CD4-positive, CD25-positive, alpha-beta regulatory T cell (primary cell): ENCODE results near the gene BRD7. TPM values are rescaled to one million over a fixed set of nuclear protein-coding genes. Genes with fewer than 3 reads are reported as not detected.

Experiments used
- ATAC-seq, 2 donors: fragments of 150-1000 bp; cut with Tn5 transposase; one replicate each; pipeline ENCODE4 v1.10.0; 2021; ENCODE audit warnings: low read depth in 2 of 2, moderate number of reproducible peaks in 2 of 2, moderate library complexity in 1 of 2
- DNase-seq, 3 donors: peaks; one replicate each; pipeline versions ENCODE4 v3.0.0 to v3.0.0-alpha.2; 2012 to 2022; ENCODE audit warnings: mixed read lengths in 1 of 3
- H3K27ac ChIP-seq: one replicate; pipeline ENCODE4 v1.7.0; 2013; ENCODE audit warnings: mild to moderate bottlenecking, low read length; ENCODE audit not compliant: insufficient read depth, poor library complexity, severe bottlenecking
- H3K27me3 ChIP-seq: one replicate; pipeline ENCODE4 v1.7.0; 2013; ENCODE audit warnings: low read length; ENCODE audit not compliant: control insufficient read depth, insufficient read depth
- H3K36me3 ChIP-seq: one replicate; pipeline ENCODE4 v1.7.0; 2013; ENCODE audit warnings: mild to moderate bottlenecking, low read length, moderate library complexity; ENCODE audit not compliant: control insufficient read depth, insufficient read depth
- H3K4me1 ChIP-seq: 2 replicates; pipeline ENCODE4 v1.7.0; 2013; ENCODE audit warnings: mild to moderate bottlenecking, low read length; ENCODE audit not compliant: insufficient read depth, control insufficient read depth, poor library complexity, severe bottlenecking
- H3K4me3 ChIP-seq: one replicate; pipeline ENCODE4 v1.7.0; 2013; ENCODE audit warnings: low read depth, mild to moderate bottlenecking, low read length, moderate library complexity
- H3K9me3 ChIP-seq, 2 experiments: 1 replicate in 1 of 2; 2 replicates in 1 of 2; pipeline ENCODE4 v1.7.0; 2013; ENCODE audit warnings: low read length in 2 of 2, mild to moderate bottlenecking in 1 of 2, moderate library complexity in 1 of 2; ENCODE audit not compliant: control insufficient read depth in 2 of 2
- H3K27ac Mint-ChIP-seq, 3 donors: one replicate each; pipeline ENCODE4 v1.8.0; 2020 to 2022; ENCODE audit warnings: mild to moderate bottlenecking in 3 of 3, mixed read lengths in 3 of 3, moderate library complexity in 2 of 3
- H3K27me3 Mint-ChIP-seq: one replicate; pipeline ENCODE4 v1.8.0; 2022; ENCODE audit warnings: mild to moderate bottlenecking, mixed read lengths
- H3K36me3 Mint-ChIP-seq: one replicate; pipeline ENCODE4 v1.8.0; 2020; ENCODE audit warnings: mixed read lengths
- H3K4me1 Mint-ChIP-seq, 4 donors: one replicate each; pipeline ENCODE4 v1.8.0; 2020 to 2022; ENCODE audit warnings: mixed read lengths in 4 of 4, mild to moderate bottlenecking in 1 of 4
- H3K4me3 Mint-ChIP-seq, 4 donors: one replicate each; pipeline ENCODE4 v1.8.0; 2020 to 2022; ENCODE audit warnings: mild to moderate bottlenecking in 4 of 4, mixed read lengths in 4 of 4, moderate library complexity in 3 of 4
- H3K9me3 Mint-ChIP-seq, 7 donors: one replicate each; pipeline ENCODE4 v1.8.0; 2020 to 2022; ENCODE audit warnings: mixed read lengths in 7 of 7, mild to moderate bottlenecking in 3 of 7, moderate library complexity in 2 of 7
- polyA plus RNA-seq, 4 donors: library from polyadenylated mRNA; unstranded; fragments of 300-500 nt; fragmentation: Illumina TruSeq; gene quantifications; one replicate each; pipeline ENCODE4 v1.2.3, GENCODE V29; 2021
- total RNA-seq: library from RNA; stranded (reverse); gene quantifications from one replicate; pipeline ENCODE4 v1.2.3, GENCODE V29; 2022

Gene BRD7
- total and polyA plus RNA-seq, 5 donors from 2014 or later, result 23.3 to 88.6 (median 37.4) TPM

DNA sequence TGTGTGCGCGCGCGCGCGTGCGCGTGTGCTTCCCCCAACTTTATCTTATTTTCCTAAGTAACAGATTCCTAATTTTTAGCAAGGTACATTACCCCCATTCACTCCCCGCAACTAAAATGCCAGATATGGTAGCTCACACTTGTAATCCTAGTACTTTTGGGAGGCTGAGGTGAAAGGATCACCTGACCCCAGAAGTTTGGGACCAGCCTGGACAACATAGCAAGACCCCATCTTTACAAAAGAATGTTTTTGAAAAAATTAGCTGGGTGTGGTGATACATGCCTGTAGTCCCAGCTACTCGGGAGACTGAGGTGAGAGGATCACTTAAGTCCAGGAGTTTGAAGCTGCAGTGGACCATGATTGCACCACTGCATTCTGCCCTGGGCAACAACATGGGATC, 5.1 kb downstream of the BRD7 start:
- Histone ChIP-seq H3K9me3 (no peaks in the 10 kb centered on the region), H3K4me1 (peaks cover 43% of the 10 kb centered on the region), H3K4me3 (no peak overlapping the region), H3K27me3 (no peaks in the 10 kb centered on the region), H3K27ac (no peak overlapping the region), H3K36me3 (peaks cover 59% of the 10 kb centered on the region)
- no peak for DNase-seq
- peaks cover 33% of the 10 kb centered on the region for H3K36me3 Mint-ChIP-seq
- H3K4me3 Mint-ChIP-seq, result peak overlapping the region in 1 of 4 donors; percentile 96
- no peaks in the 10 kb centered on the region for H3K27me3 Mint-ChIP-seq
- peaks cover 53 to 88% (median 58%) of the 10 kb centered on the region in 4 donors for H3K4me1 Mint-ChIP-seq
- no peaks in the 10 kb centered on the region for H3K9me3 Mint-ChIP-seq
- H3K27ac Mint-ChIP-seq, result peak overlapping the region in 2 of 3 donors; percentile 59 to 62
- no peak for ATAC-seq

DNA sequence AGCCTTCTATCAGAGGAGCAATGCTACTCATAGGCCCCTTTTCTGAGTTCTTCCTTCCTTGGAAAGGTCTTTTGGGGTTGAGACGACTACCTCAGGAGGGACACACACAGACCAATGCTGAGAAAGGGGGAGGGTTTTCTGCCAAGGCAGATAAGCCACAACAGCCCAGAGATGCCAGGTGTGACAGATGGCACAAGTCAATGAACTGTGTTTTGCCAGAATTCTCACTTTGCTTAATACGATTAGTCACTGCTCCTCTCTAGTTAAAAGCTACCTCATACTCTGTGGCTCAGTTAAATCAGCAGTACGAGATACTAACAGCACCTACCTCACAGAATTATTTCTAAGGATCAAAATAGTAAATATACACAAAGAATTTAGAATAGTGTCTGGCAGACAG, 8.0 kb downstream of the BRD7 start:
- Mint-ChIP-seq H3K36me3 (peaks cover 35% of the 10 kb centered on the region), H3K9me3 (no peaks in the 10 kb centered on the region), H3K4me1 (peaks cover 43 to 75% (median 55%) of the 10 kb centered on the region in 4 donors), H3K4me3 (no peak overlapping the region), H3K27me3 (no peaks in the 10 kb centered on the region), H3K27ac (peak overlapping the region in 2 of 3 donors; percentile 57 to 78)
- Histone ChIP-seq H3K27ac (no peak overlapping the region), H3K4me3 (no peak overlapping the region), H3K27me3 (no peaks in the 10 kb centered on the region), H3K36me3 (peaks cover 70% of the 10 kb centered on the region), H3K4me1 (peaks cover 19% of the 10 kb centered on the region), H3K9me3 (no peaks in the 10 kb centered on the region)
- no peak for ATAC-seq
- DNase-seq, result no peak

DNA sequence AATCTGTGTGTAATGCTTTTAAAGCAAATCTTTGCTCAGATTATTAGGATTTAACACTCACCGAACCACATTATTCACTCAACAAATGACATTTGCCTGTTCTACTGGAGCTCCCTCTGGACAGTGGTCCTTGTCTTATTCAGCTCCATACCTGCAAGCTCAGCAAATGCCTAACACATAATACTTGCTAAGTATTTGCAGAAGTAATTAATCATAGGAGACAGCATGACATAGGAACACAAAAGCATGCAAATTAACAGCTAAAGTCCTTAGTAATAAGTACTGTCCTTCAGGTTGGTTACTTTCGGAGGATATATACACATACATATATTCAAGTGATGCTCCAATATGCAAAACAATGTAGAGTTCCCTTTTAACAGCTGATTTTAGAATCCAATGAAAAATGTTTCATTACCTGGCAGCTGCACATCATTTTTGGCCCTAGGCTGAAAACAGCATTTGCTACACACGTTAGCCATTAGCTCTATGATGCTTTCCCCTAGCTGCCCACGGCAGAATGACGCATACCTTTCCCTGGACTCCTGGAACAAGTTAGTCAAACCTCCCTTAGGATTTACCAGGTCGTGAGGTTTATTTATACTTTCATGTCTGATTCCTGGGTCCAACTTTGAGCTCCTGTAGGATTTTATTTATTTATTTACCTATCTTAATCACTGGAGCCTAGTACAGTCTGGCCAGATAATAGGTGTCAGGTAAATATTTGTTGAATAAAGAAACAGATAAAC, 8.6 kb downstream of the BRD7 start:
- peaks cover 40 to 70% (median 52%) of the 10 kb centered on the region in 4 donors for H3K4me1 Mint-ChIP-seq
- peaks cover 31% of the 10 kb centered on the region for H3K36me3 Mint-ChIP-seq
- peak overlapping the region; percentile 57 to 78 (median 66) for H3K27ac Mint-ChIP-seq
- H3K9me3 Mint-ChIP-seq, result no peaks in the 10 kb centered on the region
- Histone ChIP-seq H3K4me3 (no peak overlapping the region), H3K36me3 (peaks cover 66% of the 10 kb centered on the region), H3K27ac (no peak overlapping the region), H3K27me3 (no peaks in the 10 kb centered on the region), H3K4me1 (peaks cover 16% of the 10 kb centered on the region), H3K9me3 (no peaks in the 10 kb centered on the region)
- DNase-seq, result no peak
- peak overlapping the region in 1 of 4 donors; percentile 26 for H3K4me3 Mint-ChIP-seq
- H3K27me3 Mint-ChIP-seq, result no peaks in the 10 kb centered on the region
- ATAC-seq, result no peak

DNA sequence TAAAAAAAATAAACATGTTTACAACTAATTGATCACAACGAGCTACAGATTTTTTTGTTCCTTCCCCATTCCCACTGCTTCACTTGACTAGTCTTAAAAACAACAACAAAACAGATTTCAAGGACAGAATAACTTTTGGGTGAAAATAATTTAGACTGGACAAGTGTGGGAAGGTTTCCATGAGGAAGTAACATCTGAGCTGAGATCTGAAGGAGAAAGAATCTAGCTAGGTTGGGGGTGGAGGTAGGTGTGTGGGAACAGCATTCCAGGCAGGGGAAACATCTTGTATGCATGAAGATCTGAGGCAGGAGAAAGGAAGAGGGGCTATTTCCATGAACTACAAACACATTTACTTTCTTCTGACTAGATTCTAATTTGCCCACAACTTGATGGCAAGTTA, 9.2 kb downstream of the BRD7 start:
- Mint-ChIP-seq H3K4me1 (peaks cover 40 to 68% (median 54%) of the 10 kb centered on the region in 4 donors), H3K27me3 (no peaks in the 10 kb centered on the region), H3K36me3 (peaks cover 36% of the 10 kb centered on the region), H3K4me3 (peak overlapping the region in 2 of 4 donors; percentile 10 to 26), H3K27ac (peak overlapping the region; percentile 57 to 78 (median 66)), H3K9me3 (no peaks in the 10 kb centered on the region)
- no peak for DNase-seq
- no peaks in the 10 kb centered on the region for H3K27me3 ChIP-seq
- ATAC-seq, result no peak
- no peak overlapping the region for H3K27ac ChIP-seq
- H3K36me3 ChIP-seq, result peaks cover 60% of the 10 kb centered on the region
- no peaks in the 10 kb centered on the region for H3K9me3 ChIP-seq
- peaks cover 16% of the 10 kb centered on the region for H3K4me1 ChIP-seq
- H3K4me3 ChIP-seq, result no peak overlapping the region

DNA sequence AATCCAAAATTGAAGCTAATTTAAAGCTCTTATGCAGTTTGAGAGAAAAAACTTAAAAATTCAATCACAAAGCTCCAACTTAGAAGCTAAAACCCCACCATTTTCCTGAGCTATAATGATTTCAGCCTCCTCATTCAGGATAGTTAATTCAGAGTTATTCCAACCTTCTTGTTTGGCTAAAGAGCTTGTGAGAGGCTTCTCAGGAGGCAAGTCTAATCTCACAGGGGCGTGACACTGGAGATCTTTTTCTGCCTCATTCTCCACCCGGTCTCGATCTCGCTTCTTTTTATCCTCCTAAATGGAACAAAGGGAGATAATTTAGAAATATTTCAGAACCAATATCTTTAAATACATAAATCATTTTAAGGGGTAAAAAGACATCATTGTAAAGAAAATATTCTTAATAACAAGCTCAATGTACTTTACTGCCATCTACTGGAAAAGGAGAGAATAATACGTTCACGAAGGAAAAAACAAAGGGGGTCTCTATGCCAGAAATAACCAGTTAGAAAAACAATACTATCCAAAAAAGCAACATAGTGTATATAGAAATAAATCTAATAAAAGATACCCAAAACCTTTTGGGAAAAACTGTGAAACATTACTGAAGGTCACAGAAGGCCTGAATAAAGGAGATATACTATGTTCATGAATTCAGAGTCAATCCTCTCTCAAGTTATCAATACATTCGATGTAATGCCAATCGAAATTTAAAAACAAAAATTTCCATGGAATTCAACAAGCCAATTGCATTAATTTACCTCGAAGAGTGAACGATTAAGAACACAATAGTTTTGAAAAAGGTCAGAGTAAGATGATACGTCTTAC, 13.9 kb downstream of the BRD7 start:
- H3K4me1 ChIP-seq, result peaks cover 6% of the 10 kb centered on the region
- peak overlapping the region in 2 of 3 donors; percentile 25 to 38 for H3K27ac Mint-ChIP-seq
- H3K9me3 Mint-ChIP-seq, result no peaks in the 10 kb centered on the region
- H3K27me3 Mint-ChIP-seq, result no peaks in the 10 kb centered on the region
- H3K36me3 ChIP-seq, result peaks cover 52% of the 10 kb centered on the region
- ATAC-seq (no peak), DNase-seq (peak in 2 of 3 donors; percentile 38 to 59)
- no peaks in the 10 kb centered on the region for H3K27me3 ChIP-seq
- H3K27ac ChIP-seq, result peak overlapping the region; percentile 37
- no peaks in the 10 kb centered on the region for H3K9me3 ChIP-seq
- H3K4me3 ChIP-seq, result no peak overlapping the region
- H3K36me3 Mint-ChIP-seq, result peaks cover 37% of the 10 kb centered on the region
- peaks cover 24 to 37% (median 29%) of the 10 kb centered on the region in 4 donors for H3K4me1 Mint-ChIP-seq
- no peak overlapping the region for H3K4me3 Mint-ChIP-seq

DNA sequence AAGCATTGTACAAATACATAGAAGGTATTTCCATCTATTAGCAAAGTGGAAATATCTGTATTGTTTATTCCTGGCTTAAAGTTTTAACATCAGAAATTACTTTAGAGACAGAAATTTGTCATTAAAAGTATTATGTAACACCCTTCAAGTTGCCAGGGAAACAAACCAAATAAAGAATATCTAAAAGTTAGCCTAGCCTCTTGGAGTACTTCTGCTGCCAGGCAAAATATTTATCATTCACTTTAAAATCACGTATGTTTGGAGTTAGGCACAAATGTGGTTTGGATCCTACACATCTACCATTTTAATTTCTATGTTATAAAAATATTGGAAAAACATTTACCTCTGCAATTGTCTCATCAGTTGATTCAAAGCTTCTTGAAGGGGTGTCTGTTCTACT, 14.7 kb downstream of the BRD7 start:
- H3K36me3 ChIP-seq, result peaks cover 51% of the 10 kb centered on the region
- H3K27ac Mint-ChIP-seq, result no peak overlapping the region
- H3K9me3 Mint-ChIP-seq, result peaks cover 0 to 4% (median 0%) of the 10 kb centered on the region in 7 donors
- no peak overlapping the region for H3K4me3 ChIP-seq
- no peak for DNase-seq
- H3K27me3 ChIP-seq, result no peaks in the 10 kb centered on the region
- H3K9me3 ChIP-seq, result no peaks in the 10 kb centered on the region
- H3K27me3 Mint-ChIP-seq, result no peaks in the 10 kb centered on the region
- ATAC-seq, result no peak
- H3K36me3 Mint-ChIP-seq, result peaks cover 38% of the 10 kb centered on the region
- peak overlapping the region; percentile 37 for H3K27ac ChIP-seq
- H3K4me1 Mint-ChIP-seq, result peaks cover 18 to 36% (median 25%) of the 10 kb centered on the region in 4 donors
- H3K4me1 ChIP-seq, result peaks cover 6% of the 10 kb centered on the region
- H3K4me3 Mint-ChIP-seq, result no peak overlapping the region

DNA sequence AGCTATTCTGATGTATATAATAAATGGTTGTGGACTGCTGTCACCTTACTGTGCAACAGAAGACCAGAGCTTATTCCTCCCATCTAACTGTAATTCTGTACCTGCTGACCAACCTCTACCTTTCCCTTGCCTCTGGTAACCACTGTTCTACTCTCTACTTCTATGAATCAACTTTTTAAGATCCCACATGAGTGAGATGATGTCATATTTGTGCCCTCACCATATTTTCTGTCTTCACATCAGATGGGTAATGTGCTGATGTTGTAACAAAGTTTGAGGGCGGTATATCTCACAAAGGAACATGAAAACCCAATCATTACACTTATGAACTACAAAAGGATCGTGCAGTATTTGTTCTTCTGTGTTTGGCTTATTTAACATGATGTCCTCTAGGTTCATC, 16.8 kb downstream of the BRD7 start:
- Mint-ChIP-seq H3K27me3 (no peaks in the 10 kb centered on the region), H3K36me3 (peaks cover 50% of the 10 kb centered on the region), H3K27ac (peak overlapping the region in 2 of 3 donors; percentile 5 to 27), H3K4me3 (no peak overlapping the region), H3K9me3 (peaks cover 0 to 4% (median 0%) of the 10 kb centered on the region in 7 donors), H3K4me1 (peaks cover 20 to 26% (median 21%) of the 10 kb centered on the region in 4 donors)
- Histone ChIP-seq H3K9me3 (no peaks in the 10 kb centered on the region), H3K4me1 (peaks cover 6% of the 10 kb centered on the region), H3K4me3 (no peak overlapping the region), H3K36me3 (peaks cover 36% of the 10 kb centered on the region), H3K27ac (no peak overlapping the region), H3K27me3 (no peaks in the 10 kb centered on the region)
- ATAC-seq (no peak), DNase-seq (no peak)
